K562 (cell line): ENCODE measurements around the gene PLGLB2. TPM values are rescaled to one million over a fixed set of nuclear protein-coding genes. Genes with fewer than 3 reads are reported as not detected.
"Not testable (repeated sequence)": the region's sequence is repeated elsewhere in the genome, so short reads cannot be mapped to it uniquely, and the experiment has no call there.

Experiments used
- ATAC-seq: fragments of 200-7000 bp; cut with Tn5 transposase; 3 replicates; pipeline ENCODE4 v1.9.1; 2020; ENCODE audit warnings: moderate library complexity
- BruUV-seq: library from RNA; stranded (reverse); fragments of 400-500 nt; replicated peaks from 2 replicates; lab custom pipeline; 2021; lab: Mats Ljungman, UMichigan
- CTCF ChIA-PET: fragments of 300-600 bp; formaldehyde crosslinking; extraction: SDS; loops from one replicate; lab custom pipeline; 2021; ENCODE audit warnings: low intra/inter-chr PET ratio; lab: Yijun Ruan, JAX
- POLR2A ChIA-PET: fragments of 300-600, 350-650 bp; sonication (Branson Sonifier 250); formaldehyde crosslinking; extraction: SDS; loops from one replicate; lab custom pipeline; 2021; ENCODE audit warnings: antibody characterized with exemption, inconsistent platforms; lab: Yijun Ruan, JAX
- DNase-seq, 4 experiments: peaks; one replicate each; pipeline versions ENCODE4 v3.0.0 to v3.0.0-alpha.2; 2011 to 2018; ENCODE audit warnings: low spot score in 3 of 4, mixed read lengths in 3 of 4; ENCODE audit errors: extremely low read depth in 1 of 4
- FAIRE-seq: peaks from 2 replicates; lab custom pipeline; 2011; peaks lifted over from hg19 to GRCh38; lab: Jason Lieb, UNC
- H2AFZ ChIP-seq: 2 replicates; pipeline ENCODE4 v1.6.0; 2011; ENCODE audit warnings: low read depth, low read length, control low read depth, inconsistent platforms
- H3K27ac ChIP-seq: fragments of 200-600 bp; 3 replicates; pipeline ENCODE4 v1.8.0; 2011; ENCODE audit warnings: low read depth, mild to moderate bottlenecking, control low read depth, inconsistent platforms, low read length, moderate library complexity, mixed read lengths; ENCODE audit errors: extremely low read depth
- H3K27me3 ChIP-seq, 2 experiments: fragments of 300-600 bp in 1 of 2; 2 replicates in 1 of 2; 3 replicates in 1 of 2; pipeline versions ENCODE4 v1.6.0 to v1.8.0; 2011; ENCODE audit warnings: inconsistent platforms in 2 of 2, low read length in 2 of 2, mild to moderate bottlenecking in 1 of 2, mixed read lengths in 1 of 2, moderate library complexity in 1 of 2; ENCODE audit not compliant: control insufficient read depth in 2 of 2, insufficient read depth in 2 of 2
- H3K36me3 ChIP-seq: fragments of 300-600 bp; 3 replicates; pipeline ENCODE4 v1.8.0; 2011; ENCODE audit warnings: mild to moderate bottlenecking, low read length, inconsistent platforms; ENCODE audit not compliant: control insufficient read depth, insufficient read depth
- H3K4me1 ChIP-seq, 2 experiments: fragments of 200-600 bp in 1 of 2; replicated peaks in 1 of 2; 2 replicates in 1 of 2; 3 replicates in 1 of 2; pipeline versions ENCODE4 v1.5.1 to v1.8.0; 2011; ENCODE audit warnings: inconsistent platforms in 2 of 2, low read length in 2 of 2, mild to moderate bottlenecking in 1 of 2, mixed read lengths in 1 of 2, moderate library complexity in 1 of 2; ENCODE audit not compliant: control insufficient read depth in 2 of 2, insufficient read depth in 2 of 2
- H3K4me2 ChIP-seq: 2 replicates; pipeline ENCODE4 v1.6.1; 2011; ENCODE audit warnings: low read length, control low read depth, inconsistent platforms, mixed read lengths; ENCODE audit not compliant: insufficient read depth
- H3K4me3 ChIP-seq: fragments of 200-600 bp; sonication (generic), shearing (Covaris generic); 2 replicates; pipeline ENCODE4 v1.5.1; 2016; ENCODE audit warnings: control low read depth, inconsistent platforms
- H3K79me2 ChIP-seq: fragments of 200-600 bp; 3 replicates; pipeline ENCODE4 v1.8.0; 2011; ENCODE audit warnings: low read length, inconsistent platforms; ENCODE audit not compliant: control insufficient read depth, insufficient read depth
- H3K9ac ChIP-seq, 2 experiments: 2 replicates each; pipeline versions ENCODE4 v1.6.0 to v1.6.1; 2011; ENCODE audit warnings: low read depth in 2 of 2, low read length in 2 of 2, control low read depth in 1 of 2, inconsistent platforms in 1 of 2, mild to moderate bottlenecking in 1 of 2, mixed read lengths in 1 of 2; ENCODE audit not compliant: insufficient read depth in 1 of 2
- H3K9me1 ChIP-seq: one replicate; pipeline ENCODE4 v1.6.0; 2011; ENCODE audit warnings: inconsistent platforms, mild to moderate bottlenecking, low read length, moderate library complexity; ENCODE audit not compliant: control insufficient read depth, insufficient read depth
- H3K9me3 ChIP-seq: replicated peaks from 2 replicates; pipeline ENCODE4 v1.5.1; 2011; ENCODE audit warnings: low read depth, low read length, inconsistent platforms; ENCODE audit not compliant: control insufficient read depth, insufficient read depth
- H4K20me1 ChIP-seq: replicated peaks from 2 replicates; pipeline ENCODE4 v1.6.1; 2011; ENCODE audit warnings: low read length, inconsistent platforms, mixed read lengths; ENCODE audit not compliant: control insufficient read depth, insufficient read depth
- WGBS: fragments of 100-300 bp; shearing (Covaris generic); methylation state at CpG from one replicate; pipeline ENCODE4 v1.1.6; 2016; ENCODE audit warnings: low coverage, mixed read lengths; ENCODE audit not compliant: insufficient coverage; ENCODE audit errors: missing lambda C conversion rate; 5-methylcytosine and 5-hydroxymethylcytosine counted together
- in situ Hi-C: fragments of 300-500 bp; cut with MboI; formaldehyde crosslinking; loops from 4 replicates; pipeline ENCODE4 v1.15.0; 2018; ENCODE audit warnings: inconsistent platforms, mixed read lengths
- intact Hi-C: fragments of 100-400 bp; cut with micrococcal nuclease; formaldehyde crosslinking; loops from 2 replicates; pipeline ENCODE4 v1.14.2; 2022
- polyA plus RNA-seq, 8 experiments: library from polyadenylated mRNA; depleted of rRNA in 4 of 8; stranded (reverse) in 5 of 8; unstranded in 3 of 8; fragments of >200 nt; fragmentation: Nextera tagmentation in 2 of 8; fragmentation: Illumina TruSeq in 1 of 8; extraction: Ambion mirVana in 2 of 8; extraction: Trizol in 1 of 8; gene quantifications; 2 replicates each; pipeline versions ENCODE4 v1.2.1 to v1.2.3, GENCODE V29; 2011 to 2014; ENCODE audit warnings: inconsistent platforms in 1 of 8, missing spikeins in 1 of 8
- total RNA-seq, 7 experiments: library from RNA; depleted of rRNA in 6 of 7; stranded (reverse); fragments of >200 nt in 6 of 7; fragmentation: Illumina TruSeq in 2 of 7; extraction: Trizol in 2 of 7; gene quantifications; 2 replicates each; pipeline versions ENCODE4 v1.2.1 to v1.2.3, GENCODE V29; 2011 to 2021; ENCODE audit warnings: low replicate concordance in 1 of 7

The PLGLB2 gene
- total and polyA plus RNA-seq, 9 of the 15 experiments (the other 6 are each of a cell fraction or from before 2014, with no cell fraction given), result 0.07 to 0.20 (median 0.14) TPM; not detected in 5

DNA sequence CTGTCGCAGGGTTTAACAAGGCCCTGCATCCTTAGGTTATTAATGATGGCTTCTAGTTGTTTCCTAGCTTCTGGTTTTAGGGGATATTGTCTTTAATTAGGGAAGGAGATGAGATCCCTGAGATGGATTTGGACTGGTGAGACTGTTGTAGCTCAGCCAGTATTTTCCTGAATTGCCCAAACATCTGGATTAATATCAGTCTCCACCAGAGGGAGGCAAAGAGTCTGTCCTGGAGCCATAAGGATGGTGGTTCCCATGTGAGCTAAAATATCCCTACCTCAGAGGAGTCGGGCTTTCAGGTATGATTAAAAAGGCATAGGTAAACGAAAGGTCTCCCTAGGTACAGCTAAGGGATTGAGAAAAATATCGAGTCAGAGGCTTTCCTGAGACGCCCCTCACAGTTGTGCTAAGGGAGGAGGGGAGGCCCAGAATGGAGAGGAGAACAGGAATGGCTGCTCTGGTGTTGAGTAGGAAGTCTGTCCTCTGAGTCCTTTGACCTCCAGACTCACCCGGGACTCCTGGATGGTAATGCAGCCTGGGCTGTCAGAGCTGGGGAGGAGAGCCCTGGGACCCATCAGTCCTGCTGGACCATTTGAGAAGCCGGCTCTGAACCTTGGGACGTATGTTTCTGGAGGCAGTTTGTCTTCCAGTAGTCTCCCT is 19.8 kb upstream of the PLGLB2 start:
- POLR2A ChIA-PET, intact Hi-C loops, FAIRE-seq: not testable (repeated sequence)

DNA sequence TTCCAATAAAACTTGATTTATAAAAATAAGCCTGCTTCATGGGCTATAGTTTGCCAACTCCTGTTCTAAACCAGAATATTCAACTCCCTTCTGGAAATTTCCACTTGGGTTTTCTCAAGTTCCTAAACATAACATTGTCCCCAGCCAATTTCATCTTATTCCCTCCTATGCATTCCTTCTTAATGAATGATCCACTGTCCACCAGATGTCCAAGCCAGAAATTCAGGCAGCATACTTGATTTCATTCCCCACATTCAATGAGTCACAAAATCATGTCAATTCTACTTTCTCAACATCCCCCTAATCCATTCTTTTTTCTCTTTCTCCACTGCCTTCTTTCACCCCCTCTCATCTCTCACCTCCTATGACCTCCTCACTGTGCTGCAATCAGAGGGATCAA is 7.0 kb upstream of the PLGLB2 start:
- H3K4me3 ChIP-seq, H2AFZ ChIP-seq, H3K27me3 ChIP-seq, H3K9me3 ChIP-seq, H3K79me2 ChIP-seq, ATAC-seq, FAIRE-seq, H3K4me1 ChIP-seq, H3K36me3 ChIP-seq, DNase-seq, in situ Hi-C loops, POLR2A ChIA-PET, intact Hi-C loops, H3K9me1 ChIP-seq, H3K27ac ChIP-seq, BruUV-seq, H3K9ac ChIP-seq, H4K20me1 ChIP-seq, H3K4me2 ChIP-seq, CTCF ChIA-PET: not testable (repeated sequence)

More for the DNA sequence above, 19.8 kb upstream of the PLGLB2 start:
- CTCF ChIA-PET, H3K36me3 ChIP-seq, H3K9me3 ChIP-seq, H3K4me1 ChIP-seq, H2AFZ ChIP-seq, H3K27me3 ChIP-seq, H3K4me3 ChIP-seq, H3K27ac ChIP-seq, H3K4me2 ChIP-seq, H4K20me1 ChIP-seq, DNase-seq, in situ Hi-C loops, H3K9me1 ChIP-seq, H3K79me2 ChIP-seq, BruUV-seq, H3K9ac ChIP-seq: not testable (repeated sequence)
- peak; percentile 89 for ATAC-seq
- WGBS, result no CpG with 5 or more reads among the region's 8 CpGs

DNA sequence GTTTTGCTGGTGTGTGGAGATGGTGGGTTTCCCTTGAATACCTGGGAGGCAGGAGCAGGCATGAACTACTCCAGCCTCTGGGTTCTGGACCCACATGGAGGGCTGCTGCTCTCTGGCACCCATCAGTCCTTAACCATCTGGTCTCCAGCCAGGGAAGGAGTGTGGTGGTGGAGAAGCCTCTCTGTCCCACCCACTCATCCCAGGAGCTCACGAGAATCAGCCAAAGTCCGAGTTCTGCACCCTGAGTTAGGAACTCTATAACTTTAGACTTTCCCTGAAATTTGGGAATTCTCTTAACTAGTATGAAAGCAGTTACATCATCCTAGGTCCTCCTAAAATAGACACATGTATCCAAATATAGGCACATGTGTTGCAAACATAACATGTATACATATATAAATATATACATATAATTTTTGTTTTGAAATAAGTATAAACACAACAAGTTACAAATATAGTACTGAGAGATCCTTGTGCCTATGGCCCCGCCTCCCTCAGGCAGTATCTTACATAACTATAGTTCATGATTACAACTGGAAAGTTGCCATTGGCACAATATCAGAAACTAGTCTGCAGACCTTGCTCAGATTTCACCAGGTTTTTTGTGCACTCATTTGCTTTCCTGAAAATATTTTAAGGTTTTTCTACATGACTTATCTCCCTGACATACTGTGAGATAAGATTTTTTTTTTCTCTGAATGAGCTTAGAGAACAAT is 5.3 kb upstream of the PLGLB2 start:
- H3K4me1 ChIP-seq, H3K4me2 ChIP-seq, H3K9me1 ChIP-seq, H4K20me1 ChIP-seq, H3K27me3 ChIP-seq, H3K79me2 ChIP-seq, H3K27ac ChIP-seq, H2AFZ ChIP-seq, CTCF ChIA-PET, H3K9ac ChIP-seq, POLR2A ChIA-PET, FAIRE-seq, H3K36me3 ChIP-seq, in situ Hi-C loops, intact Hi-C loops, H3K4me3 ChIP-seq, BruUV-seq, H3K9me3 ChIP-seq, ATAC-seq, DNase-seq: not testable (repeated sequence)
- WGBS, result no CpG with 5 or more reads among the region's 3 CpGs

GRCh38 chr2:87743638-87744037 is 4.2 kb upstream of the PLGLB2 start:
- H3K27me3 ChIP-seq, DNase-seq, H2AFZ ChIP-seq, H3K79me2 ChIP-seq, H3K4me2 ChIP-seq, H3K27ac ChIP-seq, H3K4me1 ChIP-seq, H3K9me1 ChIP-seq, CTCF ChIA-PET, POLR2A ChIA-PET, intact Hi-C loops, H3K9ac ChIP-seq, H4K20me1 ChIP-seq, H3K9me3 ChIP-seq, in situ Hi-C loops, BruUV-seq, H3K4me3 ChIP-seq, H3K36me3 ChIP-seq: not testable (repeated sequence)
- FAIRE-seq (peak; percentile 19), ATAC-seq (peak; percentile 72)
- 0% methylated on average over 1 of the region's 5 CpGs for WGBS
